Vagina (tissue), 2 donors: ENCODE results near the gene MTHFD1L. TPM values are rescaled to one million over a fixed set of nuclear protein-coding genes. Genes with fewer than 3 reads are reported as not detected.
"Not testable (repeated sequence)": the region's sequence is repeated elsewhere in the genome, so short reads cannot be mapped to it uniquely, and the experiment has no call there.

Experiments
- DNase-seq, 2 donors: peaks; one replicate each; pipeline ENCODE4 v3.0.0-alpha.2; 2017; ENCODE audit errors: extremely low spot score in 2 of 2
- H3K27ac ChIP-seq: fragments of 200-600 bp; sonication (generic); one replicate; pipeline ENCODE4 v1.5.1; 2019
- H3K27me3 ChIP-seq: fragments of 200-600 bp; sonication (generic); one replicate; pipeline ENCODE4 v1.5.1; 2019
- H3K36me3 ChIP-seq, 2 donors: fragments of 200-600 bp; sonication (generic); one replicate each; pipeline ENCODE4 v1.5.1; 2017 to 2019
- H3K4me1 ChIP-seq: fragments of 200-600 bp; sonication (generic); one replicate; pipeline ENCODE4 v1.5.1; 2019
- H3K4me3 ChIP-seq, 2 donors: fragments of 200-600 bp; sonication (generic); 1 replicate in 1 of 2; 2 replicates in 1 of 2; pipeline ENCODE4 v1.5.1; 2016 to 2019
- H3K9me3 ChIP-seq: fragments of 200-600 bp; sonication (generic); one replicate; pipeline ENCODE4 v1.5.1; 2019
- CTCF ChIP-seq, 3 experiments: fragments of 450-650 bp in 2 of 3; fragments of 200-600 bp in 1 of 3; sonication (generic) in 1 of 3; IDR thresholded peaks; one replicate each; pipeline ENCODE4 v1.5.1; 2017 to 2019; ENCODE audit warnings: antibody characterized with exemption in 3 of 3, mild to moderate bottlenecking in 2 of 3, moderate library complexity in 2 of 3
- POLR2A ChIP-seq, 2 donors: fragments of 450-650 bp; IDR thresholded peaks; one replicate each; pipeline ENCODE4 v1.6.1; 2017; ENCODE audit warnings: antibody characterized with exemption in 2 of 2, mild to moderate bottlenecking in 2 of 2, moderate library complexity in 2 of 2
- POLR2AphosphoS5 ChIP-seq, 2 donors: sonication (generic); formaldehyde crosslinking; IDR thresholded peaks; one replicate each; pipeline ENCODE4 v1.9.0; 2017; ENCODE audit warnings: antibody characterized with exemption in 2 of 2, mild to moderate bottlenecking in 2 of 2, low read depth in 1 of 2; ENCODE audit not compliant: insufficient read depth in 1 of 2
- intact Hi-C: fragments of 100-400 bp; cut with DNase I; formaldehyde crosslinking; loops from one replicate; pipeline ENCODE4 v1.15.1; 2023
- total RNA-seq: library from RNA; depleted of rRNA; stranded (reverse); fragments of >200 nt; gene quantifications from one replicate; pipeline ENCODE4 v1.2.3, GENCODE V29; 2016

MTHFD1L gene
- total RNA-seq, 1 donor from 2014 or later, result 2.7 TPM

- no peak overlapping the region for H3K4me3 ChIP-seq
- peak overlapping the region; percentile 44 for H3K27ac ChIP-seq
- no peaks in the 10 kb centered on the region for H3K9me3 ChIP-seq
- H3K27me3 ChIP-seq, result no peaks in the 10 kb centered on the region
- intact Hi-C loops, result no loop called here
- no peaks in the 10 kb centered on the region for H3K36me3 ChIP-seq
- TF ChIP-seq POLR2A (IDR thresholded peaks at IDR 0.05) (no peak), CTCF (IDR thresholded peaks at IDR 0.05) (no peak), POLR2AphosphoS5 (IDR thresholded peaks at IDR 0.05; ENCODE audit: insufficient read depth in 1 of 2, low read depth in 1 of 2) (no peak)
- H3K4me1 ChIP-seq, result peaks cover 20% of the 10 kb centered on the region
- no peak for DNase-seq
These were observed 7.6 kb upstream of the MTHFD1L start for GRCh38 chr6:150857945-150858308.

- H3K27ac ChIP-seq, DNase-seq, intact Hi-C loops, H3K36me3 ChIP-seq, H3K27me3 ChIP-seq, H3K4me3 ChIP-seq, H3K9me3 ChIP-seq: not testable (repeated sequence)
- peaks cover 19% of the 10 kb centered on the region for H3K4me1 ChIP-seq
These were observed 3.9 kb upstream of the MTHFD1L start for GRCh38 chr6:150861448-150862168.

GRCh38 chr6:150863213-150863928, 2.1 kb upstream of the MTHFD1L start:
- Histone ChIP-seq H3K4me1 (peaks cover 1% of the 10 kb centered on the region), H3K27me3 (no peaks in the 10 kb centered on the region), H3K4me3 (no peak overlapping the region), H3K27ac (no peak overlapping the region), H3K36me3 (no peaks in the 10 kb centered on the region), H3K9me3 (no peaks in the 10 kb centered on the region)
- TF ChIP-seq POLR2A (IDR thresholded peaks at IDR 0.05), result no peak
- TF ChIP-seq CTCF (IDR thresholded peaks at IDR 0.05), result no peak
- no peak for TF ChIP-seq POLR2AphosphoS5 (IDR thresholded peaks at IDR 0.05; ENCODE audit: insufficient read depth in 1 of 2, low read depth in 1 of 2)
- intact Hi-C loops, result no loop called here
- no peak for DNase-seq

GRCh38 chr6:150865043-150865405, 478 bp upstream of the MTHFD1L start:
- TF ChIP-seq POLR2A (IDR thresholded peaks at IDR 0.05) (no peak), POLR2AphosphoS5 (IDR thresholded peaks at IDR 0.05; ENCODE audit: insufficient read depth in 1 of 2, low read depth in 1 of 2) (no peak), CTCF (IDR thresholded peaks at IDR 0.05) (no peak)
- Histone ChIP-seq H3K9me3 (no peaks in the 10 kb centered on the region), H3K36me3 (no peaks in the 10 kb centered on the region), H3K4me1 (no peaks in the 10 kb centered on the region), H3K4me3 (peak overlapping the region; percentile 60 to 89), H3K27ac (peak overlapping the region; percentile 83), H3K27me3 (no peaks in the 10 kb centered on the region)
- intact Hi-C loops, result no loop called here
- DNase-seq, result no peak

GRCh38 chr6:150866147-150866990, 867 bp downstream of the MTHFD1L start:
- TF ChIP-seq CTCF (IDR thresholded peaks at IDR 0.05) (no peak), POLR2AphosphoS5 (IDR thresholded peaks at IDR 0.05; ENCODE audit: insufficient read depth in 1 of 2, low read depth in 1 of 2) (peak in 1 of 2 donors; percentile 62), POLR2A (IDR thresholded peaks at IDR 0.05) (peak in 1 of 2 donors; percentile 24)
- Histone ChIP-seq H3K27ac (peak overlapping the region; percentile 83), H3K36me3 (no peaks in the 10 kb centered on the region), H3K27me3 (no peaks in the 10 kb centered on the region), H3K4me3 (peak overlapping the region; percentile 60 to 89), H3K4me1 (no peaks in the 10 kb centered on the region), H3K9me3 (no peaks in the 10 kb centered on the region)
- DNase-seq, result no peak
- intact Hi-C loops, result no loop called here
